ENCODE data around the gene OSBPL6.

The OSBPL6 gene

GRCh38 chr2:178295115-178295514, 100.8 kb downstream of the OSBPL6 start:
- DNase-seq (ENCODE audit: low read depth), result no peak
- H3K4me3 ChIP-seq (ENCODE audit: low read depth, low read length), result no peak overlapping the region
- in situ Hi-C loops (cut with HindIII; ENCODE audit: low sequenced_read_pairs), result loop anchor here (25.0 kb wide), 1 partner anchor 158 kb away; no protein-coding TSS in a partner anchor
- TF ChIP-seq CTCF (IDR thresholded peaks at IDR 0.05; ENCODE audit: low read depth, low read length, missing control alignments), result no peak

- no peak overlapping the region for H3K4me3 ChIP-seq (ENCODE audit: low read depth, low read length)
- in situ Hi-C loops (cut with HindIII; ENCODE audit: low sequenced_read_pairs), result loop anchor here (25.0 kb wide), 1 partner anchor 159 kb away; no protein-coding TSS in a partner anchor
- no peak for DNase-seq (ENCODE audit: low read depth)
- TF ChIP-seq CTCF (IDR thresholded peaks at IDR 0.05; ENCODE audit: low read depth, low read length, missing control alignments), result no peak
Measured at GRCh38 chr2:178295906-178296305, 101.6 kb downstream of the OSBPL6 start.

GRCh38 chr2:178296394-178297090, 102.2 kb downstream of the OSBPL6 start:
- no peak for DNase-seq (ENCODE audit: low read depth)
- in situ Hi-C loops (cut with HindIII; ENCODE audit: low sequenced_read_pairs), result loop anchor here (25.0 kb wide), 1 partner anchor 159 kb away; no protein-coding TSS in a partner anchor
- H3K4me3 ChIP-seq (ENCODE audit: low read depth, low read length), result no peak overlapping the region
- no peak for TF ChIP-seq CTCF (IDR thresholded peaks at IDR 0.05; ENCODE audit: low read depth, low read length, missing control alignments)

- H3K4me3 ChIP-seq (ENCODE audit: low read depth, low read length), result no peak overlapping the region
- in situ Hi-C loops (cut with HindIII; ENCODE audit: low sequenced_read_pairs), result loop anchor here (25.0 kb wide), 1 partner anchor 160 kb away; no protein-coding TSS in a partner anchor
- no peak for TF ChIP-seq CTCF (IDR thresholded peaks at IDR 0.05; ENCODE audit: low read depth, low read length, missing control alignments)
- no peak for DNase-seq (ENCODE audit: low read depth)
Measured at GRCh38 chr2:178297091-178297411, 102.7 kb downstream of the OSBPL6 start.

DNA sequence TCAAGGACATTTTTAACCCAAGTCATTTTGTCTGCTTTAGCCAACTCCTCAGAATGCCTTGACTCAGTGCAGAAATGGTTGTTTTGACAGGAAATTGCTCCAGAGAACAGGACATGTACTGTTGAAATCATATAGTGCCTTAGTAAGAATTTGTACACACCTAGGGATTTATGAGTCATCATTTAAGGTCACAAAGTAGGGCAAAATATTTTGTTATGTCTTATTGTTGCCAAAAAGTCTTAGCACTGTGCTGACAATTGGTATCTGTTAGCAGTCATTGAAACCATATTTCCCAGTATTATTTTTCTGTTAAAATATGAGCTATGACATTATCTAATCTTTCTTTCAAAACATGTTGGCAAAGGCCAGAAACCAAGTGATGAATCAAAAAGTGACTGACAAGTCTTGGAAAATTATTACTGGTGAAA, 104.5 kb downstream of the OSBPL6 start:
- no peak for TF ChIP-seq CTCF (IDR thresholded peaks at IDR 0.05; ENCODE audit: low read depth, low read length, missing control alignments)
- in situ Hi-C loops (cut with HindIII; ENCODE audit: low sequenced_read_pairs), result loop anchor here (25.0 kb wide), 1 partner anchor 161 kb away; no protein-coding TSS in a partner anchor
- no peak for DNase-seq (ENCODE audit: low read depth)
- no peak overlapping the region for H3K4me3 ChIP-seq (ENCODE audit: low read depth, low read length)

GRCh38 chr2:178301649-178302238, 107.4 kb downstream of the OSBPL6 start:
- TF ChIP-seq CTCF (IDR thresholded peaks at IDR 0.05; ENCODE audit: low read depth, low read length, missing control alignments), result no peak
- no peak for DNase-seq (ENCODE audit: low read depth)
- H3K4me3 ChIP-seq (ENCODE audit: low read depth, low read length), result no peak overlapping the region
- in situ Hi-C loops (cut with HindIII; ENCODE audit: low sequenced_read_pairs), result no loop called here

Data from astrocyte of the cerebellum (primary cell).